Measurements from ENCODE around the gene MAD1L1. TPM values are rescaled to one million over a fixed set of nuclear protein-coding genes. Genes with fewer than 3 reads are reported as not detected.

The MAD1L1 gene
- total and polyA plus RNA-seq, 2 experiments from 2014 or later: 38.2 to 69.8 TPM

- H3F3A ChIP-seq (ENCODE audit: insufficient read depth): no peaks in the 10 kb centered on the region
- H3K9me2 ChIP-seq (ENCODE audit: insufficient read depth): no peaks in the 10 kb centered on the region
- in situ Hi-C loops (cut with MboI): loop anchor here (10.0 kb wide), 1 partner anchor 550 kb away; no protein-coding TSS in a partner anchor
- H3K4me2 ChIP-seq (ENCODE audit: unreplicated experiment): no peak overlapping the region
- H3K4me1 ChIP-seq (ENCODE audit: insufficient read depth): no peaks in the 10 kb centered on the region
- H3K9me3 ChIP-seq (ENCODE audit: low read depth): no peaks in the 10 kb centered on the region
- 98 to 99% methylated on average over 11 of the region's 11 CpGs for WGBS, 2 experiments (ENCODE audit: low coverage in 1 of 2, low lambda C conversion rate in 2 of 2, missing lambda C conversion rate in 2 of 2)
- no peak overlapping the region for H3K27ac ChIP-seq
- H4K20me1 ChIP-seq (ENCODE audit: insufficient read depth): no peaks in the 10 kb centered on the region
- no peaks in the 10 kb centered on the region for H3K27me3 ChIP-seq (replicated peaks; ENCODE audit: insufficient read depth)
- H3K79me2 ChIP-seq (ENCODE audit: insufficient read depth): no peaks in the 10 kb centered on the region
- TF ChIP-seq EZH2phosphoT487 (IDR thresholded peaks at IDR 0.05; ENCODE audit: insufficient read depth, low read depth) (no peak), EZH2 (IDR thresholded peaks at IDR 0.05; ENCODE audit: insufficient read depth, poor library complexity, severe bottlenecking) (no peak)
- H3K9ac ChIP-seq: no peak overlapping the region
- DNase-seq: no peak
- H3K36me3 ChIP-seq (ENCODE audit: low read depth): no peaks in the 10 kb centered on the region
- H2AFZ ChIP-seq: no peak overlapping the region
- no peak overlapping the region for H3K4me3 ChIP-seq
These were observed 28.3 kb downstream of the MAD1L1 start for GRCh38 chr7:2204446-2204845.

- Histone ChIP-seq H3K4me1 (ENCODE audit: insufficient read depth) (no peaks in the 10 kb centered on the region), H3K36me3 (ENCODE audit: low read depth) (no peaks in the 10 kb centered on the region), H3K9me3 (ENCODE audit: low read depth) (no peaks in the 10 kb centered on the region), H3K79me2 (ENCODE audit: insufficient read depth) (no peaks in the 10 kb centered on the region), H3K27ac (no peak overlapping the region), H3K4me3 (no peak overlapping the region), H4K20me1 (ENCODE audit: insufficient read depth) (no peaks in the 10 kb centered on the region), H2AFZ (no peak overlapping the region), H3K4me2 (ENCODE audit: unreplicated experiment) (no peak overlapping the region), H3K9ac (no peak overlapping the region), H3F3A (ENCODE audit: insufficient read depth) (no peaks in the 10 kb centered on the region), H3K9me2 (ENCODE audit: insufficient read depth) (no peaks in the 10 kb centered on the region), H3K27me3 (replicated peaks; ENCODE audit: insufficient read depth) (no peaks in the 10 kb centered on the region)
- TF ChIP-seq EZH2phosphoT487 (IDR thresholded peaks at IDR 0.05; ENCODE audit: insufficient read depth, low read depth) (no peak), EZH2 (IDR thresholded peaks at IDR 0.05; ENCODE audit: insufficient read depth, poor library complexity, severe bottlenecking) (no peak)
- 81 to 83% methylated on average over 13 of the region's 13 CpGs for WGBS, 2 experiments (ENCODE audit: low coverage in 1 of 2, low lambda C conversion rate in 2 of 2, missing lambda C conversion rate in 2 of 2)
- DNase-seq: no peak
- in situ Hi-C loops (cut with MboI): loop anchor here (10.0 kb wide), 1 partner anchor 549 kb away; no protein-coding TSS in a partner anchor
These were observed 28.9 kb downstream of the MAD1L1 start for GRCh38 chr7:2203766-2204300.

DNA sequence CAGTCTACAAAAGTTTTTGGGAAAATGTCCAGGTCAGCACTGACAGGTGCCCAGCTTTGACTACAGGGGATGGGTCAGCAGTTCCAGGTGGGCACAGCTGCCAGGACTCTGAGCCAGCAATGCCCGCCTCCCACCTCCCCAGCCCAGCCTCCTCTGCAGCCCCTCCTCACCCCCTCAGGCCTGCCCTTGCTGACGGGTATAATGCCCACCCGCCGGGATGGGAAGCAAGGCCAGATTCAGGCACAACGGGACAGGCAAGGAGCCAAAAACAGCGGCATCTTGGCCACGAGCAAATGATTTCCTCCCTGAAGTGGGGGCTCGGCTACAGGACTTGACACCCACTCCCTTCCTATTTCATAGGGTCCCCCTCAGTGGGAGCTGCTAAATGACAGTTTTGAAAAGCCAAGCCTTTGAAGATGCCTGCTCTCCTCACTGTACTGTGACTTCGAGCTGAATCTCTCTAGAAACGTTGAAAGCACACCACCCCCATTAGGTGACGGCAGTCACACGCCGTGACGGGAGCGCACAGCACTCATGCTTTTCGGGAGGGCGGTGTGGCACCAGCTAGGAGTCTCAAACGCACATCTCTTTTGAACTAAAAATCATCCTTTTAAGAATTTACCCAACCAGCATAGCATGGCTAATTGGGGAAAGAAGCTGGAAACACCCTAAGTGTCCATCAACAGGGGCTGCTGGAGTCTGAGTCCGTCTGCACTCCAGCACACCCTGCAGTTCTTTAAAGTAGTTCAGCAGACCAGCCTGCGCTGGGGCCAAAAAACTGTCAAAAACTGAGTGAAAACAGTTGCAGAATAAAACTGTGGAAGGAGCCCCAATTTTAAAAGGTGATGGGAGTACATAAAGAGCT, 29.6 kb downstream of the MAD1L1 start:
- H3K4me3 ChIP-seq: no peak overlapping the region
- H3K9me3 ChIP-seq (ENCODE audit: low read depth): no peaks in the 10 kb centered on the region
- TF ChIP-seq EZH2phosphoT487 (IDR thresholded peaks at IDR 0.05; ENCODE audit: insufficient read depth, low read depth): no peak
- TF ChIP-seq EZH2 (IDR thresholded peaks at IDR 0.05; ENCODE audit: insufficient read depth, poor library complexity, severe bottlenecking): no peak
- no peak overlapping the region for H2AFZ ChIP-seq
- no peaks in the 10 kb centered on the region for H3K36me3 ChIP-seq (ENCODE audit: low read depth)
- H3K4me1 ChIP-seq (ENCODE audit: insufficient read depth): no peaks in the 10 kb centered on the region
- in situ Hi-C loops (cut with MboI): loop anchor here (10.0 kb wide), 1 partner anchor 548 kb away; no protein-coding TSS in a partner anchor
- WGBS, 2 experiments (ENCODE audit: low coverage in 1 of 2, low lambda C conversion rate in 2 of 2, missing lambda C conversion rate in 2 of 2): 92 to 93% methylated on average over 20 of the region's 20 CpGs
- no peaks in the 10 kb centered on the region for H4K20me1 ChIP-seq (ENCODE audit: insufficient read depth)
- H3K27me3 ChIP-seq (replicated peaks; ENCODE audit: insufficient read depth): no peaks in the 10 kb centered on the region
- no peak overlapping the region for H3K27ac ChIP-seq
- H3K4me2 ChIP-seq (ENCODE audit: unreplicated experiment): no peak overlapping the region
- no peaks in the 10 kb centered on the region for H3F3A ChIP-seq (ENCODE audit: insufficient read depth)
- H3K9me2 ChIP-seq (ENCODE audit: insufficient read depth): no peaks in the 10 kb centered on the region
- no peaks in the 10 kb centered on the region for H3K79me2 ChIP-seq (ENCODE audit: insufficient read depth)
- no peak overlapping the region for H3K9ac ChIP-seq
- DNase-seq: no peak

DNA sequence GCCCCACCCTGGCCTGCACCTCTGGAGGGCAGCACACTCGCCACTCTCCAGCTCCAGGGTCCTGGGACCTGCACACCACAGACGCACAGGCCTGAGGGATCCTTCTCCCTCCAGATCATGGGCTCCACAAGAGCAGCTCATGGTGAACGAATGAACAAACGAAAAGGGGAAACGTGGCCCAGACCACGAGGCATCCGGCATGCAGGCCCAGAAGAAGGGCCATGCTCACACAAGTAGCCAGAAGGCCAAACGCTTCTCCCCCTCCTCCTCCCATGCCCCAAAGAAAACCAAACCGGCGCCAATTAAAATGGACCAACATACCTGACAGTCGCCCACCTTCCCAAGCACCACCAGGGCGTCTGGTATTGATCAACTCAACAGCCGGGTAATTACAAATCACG, 30.4 kb downstream of the MAD1L1 start:
- no peaks in the 10 kb centered on the region for H3F3A ChIP-seq (ENCODE audit: insufficient read depth)
- no peak for TF ChIP-seq EZH2 (IDR thresholded peaks at IDR 0.05; ENCODE audit: insufficient read depth, poor library complexity, severe bottlenecking)
- TF ChIP-seq EZH2phosphoT487 (IDR thresholded peaks at IDR 0.05; ENCODE audit: insufficient read depth, low read depth): no peak
- H3K9ac ChIP-seq: no peak overlapping the region
- H3K4me1 ChIP-seq (ENCODE audit: insufficient read depth): no peaks in the 10 kb centered on the region
- H4K20me1 ChIP-seq (ENCODE audit: insufficient read depth): no peaks in the 10 kb centered on the region
- no peaks in the 10 kb centered on the region for H3K79me2 ChIP-seq (ENCODE audit: insufficient read depth)
- no peak overlapping the region for H2AFZ ChIP-seq
- no peak overlapping the region for H3K4me3 ChIP-seq
- no peaks in the 10 kb centered on the region for H3K27me3 ChIP-seq (replicated peaks; ENCODE audit: insufficient read depth)
- WGBS, 2 experiments (ENCODE audit: low coverage in 1 of 2, low lambda C conversion rate in 2 of 2, missing lambda C conversion rate in 2 of 2): 80 to 82% methylated on average over 14 of the region's 14 CpGs
- no peaks in the 10 kb centered on the region for H3K36me3 ChIP-seq (ENCODE audit: low read depth)
- DNase-seq: no peak
- H3K9me3 ChIP-seq (ENCODE audit: low read depth): no peaks in the 10 kb centered on the region
- H3K4me2 ChIP-seq (ENCODE audit: unreplicated experiment): no peak overlapping the region
- H3K27ac ChIP-seq: no peak overlapping the region
- no peaks in the 10 kb centered on the region for H3K9me2 ChIP-seq (ENCODE audit: insufficient read depth)
- in situ Hi-C loops (cut with MboI): loop anchor here (10.0 kb wide), 1 partner anchor 548 kb away; no protein-coding TSS in a partner anchor
